HG02763 (cell line): ENCODE data around the gene HUNK.

Experiments
- ATAC-seq: cut with Tn5 transposase; IDR thresholded peaks from one replicate; pipeline ENCODE4 v1.9.1; 2021; ENCODE audit warnings: mild to moderate bottlenecking, moderate library complexity; ENCODE audit not compliant: unreplicated experiment

Gene HUNK

GRCh38 chr21:32044205-32045180 is 171.7 kb downstream of the HUNK start:
- no peak for ATAC-seq

DNA sequence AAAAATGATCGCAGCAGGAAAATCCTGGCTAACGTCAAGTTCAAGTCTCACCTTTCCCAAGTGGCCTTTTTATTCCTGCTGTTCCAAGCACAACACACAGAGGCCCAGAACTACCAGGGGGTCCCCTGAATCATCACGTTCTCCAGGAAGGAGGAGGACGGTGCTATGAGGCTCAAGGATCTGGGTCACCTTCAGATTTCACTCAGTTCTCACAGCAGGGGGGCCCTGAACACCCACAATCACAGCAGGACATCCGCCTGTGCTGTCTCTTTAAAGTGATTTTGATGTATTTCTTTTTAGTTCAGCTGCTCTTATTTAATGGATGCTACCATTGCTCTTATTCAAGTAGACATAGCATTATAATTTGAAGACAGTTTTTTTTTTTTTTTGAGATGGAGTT is 173.4 kb downstream of the HUNK start:
- no peak for ATAC-seq

DNA sequence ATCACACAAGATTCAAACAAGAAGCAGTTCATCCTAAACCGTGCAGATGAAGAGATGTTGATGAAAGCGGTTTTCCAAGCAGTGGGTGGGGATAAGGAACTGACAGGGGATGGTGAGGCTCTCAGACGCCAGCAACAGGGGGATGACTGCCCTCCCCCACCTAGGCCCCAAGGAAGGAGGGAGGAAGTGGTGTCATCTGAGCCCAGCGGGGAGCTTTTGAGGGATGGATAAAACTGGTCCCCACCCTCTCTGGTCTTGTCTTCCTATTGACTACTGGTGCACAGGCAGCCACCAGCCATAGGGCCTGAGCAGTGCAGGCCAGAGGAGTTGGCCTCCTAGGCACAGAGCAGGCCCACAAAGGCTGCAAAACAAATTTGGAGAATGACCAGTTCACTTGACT is 175.5 kb downstream of the HUNK start:
- ATAC-seq = no peak
